NCI-H187 treated with DMSO at 0.1 percent for 48 hours (cell line): ENCODE measurements around the gene MON2.
"Not testable (repeated sequence)": the region's sequence is repeated elsewhere in the genome, so short reads cannot be mapped to it uniquely, and the experiment has no call there.

Experiments used
- DNase-seq: peaks from one replicate; lab custom pipeline; 2025; lab: John Stamatoyannopoulos, UW

Gene MON2

GRCh38 chr12:62481843-62482540 lies 15.4 kb downstream of the MON2 start:
- DNase-seq = no peak

GRCh38 chr12:62482769-62483168 lies 16.1 kb downstream of the MON2 start:
- DNase-seq = no peak

DNA sequence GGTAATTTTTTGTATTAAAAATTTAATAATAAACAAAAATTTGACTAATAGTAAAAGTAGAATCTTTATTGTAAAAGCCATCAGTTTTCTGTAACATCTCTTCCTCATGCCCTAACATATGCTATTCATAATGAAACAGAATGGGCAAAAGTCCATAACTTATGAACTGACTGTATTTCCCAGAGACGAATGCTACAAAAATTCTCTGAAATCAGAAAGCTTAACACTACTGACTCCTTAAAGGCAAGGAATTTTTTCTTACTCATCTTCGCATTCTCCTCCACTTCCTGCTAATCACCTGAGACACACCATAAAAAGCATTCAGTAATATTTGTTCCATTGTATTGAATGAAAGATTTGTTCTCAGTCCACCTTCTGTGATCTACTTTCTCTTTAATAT lies 17.6 kb downstream of the MON2 start:
- no peak for DNase-seq

GRCh38 chr12:62505786-62506185 lies 39.2 kb downstream of the MON2 start:
- no peak for DNase-seq

DNA sequence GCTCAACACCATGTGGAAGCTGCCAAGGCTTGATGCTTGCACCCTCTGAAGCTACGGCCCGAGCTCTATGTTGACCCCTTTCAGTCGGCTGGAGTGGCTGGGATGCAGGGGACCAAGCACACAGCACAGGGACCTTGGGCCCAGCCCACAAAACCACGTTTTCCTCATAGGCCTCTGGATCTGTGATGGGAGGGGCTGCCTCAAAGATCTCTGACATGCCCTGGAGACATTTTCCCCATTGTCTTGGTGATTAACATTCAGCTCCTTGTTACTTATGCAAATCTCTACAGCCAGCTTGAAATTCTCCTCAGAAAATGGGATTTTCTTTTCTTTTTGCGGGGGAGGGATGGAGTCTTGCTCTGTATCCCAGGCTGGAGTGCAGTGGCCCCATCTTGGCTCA lies 46.3 kb downstream of the MON2 start:
- no peak for DNase-seq

DNA sequence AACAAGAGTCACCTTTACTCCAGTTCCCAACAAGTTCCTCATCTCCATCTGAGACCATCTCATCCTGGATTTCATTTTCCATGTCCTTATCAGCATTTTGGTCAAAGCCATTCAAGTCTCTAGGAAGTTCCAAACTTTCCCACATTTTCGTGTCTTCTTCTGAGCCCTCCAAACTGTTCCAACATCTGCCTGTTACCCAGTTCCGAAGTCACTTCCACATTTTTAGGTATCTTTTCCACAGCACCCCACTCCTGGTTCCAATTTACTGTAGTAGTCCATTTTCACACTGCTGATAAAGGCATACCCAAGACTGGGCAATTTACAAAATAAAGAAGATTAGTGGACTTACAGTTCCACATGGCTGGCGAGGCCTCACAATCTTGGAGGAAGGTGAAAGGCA lies 47.5 kb downstream of the MON2 start:
- DNase-seq = not testable (repeated sequence)

GRCh38 chr12:62516927-62517326 lies 50.3 kb downstream of the MON2 start:
- no peak for DNase-seq

GRCh38 chr12:62517887-62518286 lies 51.3 kb downstream of the MON2 start:
- DNase-seq = no peak

DNA sequence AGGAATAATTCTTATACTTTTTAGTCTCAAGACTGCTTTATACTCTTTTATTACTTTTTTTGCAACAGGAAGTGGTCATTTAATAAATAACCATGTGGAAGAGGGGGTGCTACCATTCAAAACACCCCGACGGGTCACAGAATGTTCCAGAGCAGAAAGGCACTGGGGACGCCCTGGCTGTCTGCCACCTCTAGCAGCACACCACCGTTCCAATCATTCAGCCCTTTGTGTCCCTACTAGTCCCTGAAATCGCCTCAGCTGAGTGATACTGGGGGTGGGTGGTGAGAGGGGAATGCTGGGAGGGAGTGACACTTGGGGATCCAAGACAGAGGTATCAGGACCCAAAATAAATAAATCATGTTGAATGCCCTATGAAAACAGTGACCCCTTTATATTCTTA lies 52.4 kb downstream of the MON2 start:
- no peak for DNase-seq

DNA sequence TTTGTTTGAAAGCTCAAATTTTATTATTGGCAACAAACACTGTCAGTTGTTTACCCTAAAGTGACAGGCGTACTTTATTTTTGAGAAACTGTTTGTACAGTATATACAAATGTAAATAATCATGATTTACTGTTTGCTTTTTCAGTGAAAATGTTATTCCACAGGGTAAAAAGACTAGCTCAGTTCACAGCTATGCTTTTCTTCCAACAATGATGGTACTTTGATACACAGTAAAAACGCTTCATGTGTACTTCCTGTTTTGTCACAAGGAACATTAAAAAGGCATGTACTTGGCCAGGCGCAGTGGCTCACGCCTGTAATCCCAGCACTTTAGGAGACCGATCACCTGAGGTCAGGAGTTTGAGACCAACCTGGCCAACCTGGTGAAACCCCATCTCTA lies 53.7 kb downstream of the MON2 start:
- no peak for DNase-seq

DNA sequence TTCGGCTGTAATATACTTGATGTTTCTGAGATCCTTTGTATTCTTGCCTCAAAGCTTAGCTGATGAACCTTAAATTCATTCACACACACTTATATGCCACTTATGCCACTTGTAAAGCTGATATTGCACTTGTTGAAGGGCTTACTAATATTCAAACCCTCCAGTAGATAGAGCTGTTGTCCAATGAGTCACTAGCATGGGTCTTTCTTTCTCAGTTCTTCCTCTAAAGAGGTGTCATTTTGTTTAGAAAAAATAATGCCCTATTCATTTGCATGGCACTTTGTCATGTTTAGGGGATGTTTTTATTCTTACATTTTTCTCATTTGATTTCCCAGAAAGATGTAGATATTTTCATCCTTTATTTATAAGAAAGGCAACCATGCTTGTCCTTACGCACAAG lies 56.4 kb downstream of the MON2 start:
- no peak for DNase-seq

GRCh38 chr12:62523619-62524018 lies 57.0 kb downstream of the MON2 start:
- DNase-seq = no peak

GRCh38 chr12:62525271-62525670 lies 58.6 kb downstream of the MON2 start:
- DNase-seq = no peak

GRCh38 chr12:62530596-62530995 lies 64.0 kb downstream of the MON2 start:
- no peak for DNase-seq

DNA sequence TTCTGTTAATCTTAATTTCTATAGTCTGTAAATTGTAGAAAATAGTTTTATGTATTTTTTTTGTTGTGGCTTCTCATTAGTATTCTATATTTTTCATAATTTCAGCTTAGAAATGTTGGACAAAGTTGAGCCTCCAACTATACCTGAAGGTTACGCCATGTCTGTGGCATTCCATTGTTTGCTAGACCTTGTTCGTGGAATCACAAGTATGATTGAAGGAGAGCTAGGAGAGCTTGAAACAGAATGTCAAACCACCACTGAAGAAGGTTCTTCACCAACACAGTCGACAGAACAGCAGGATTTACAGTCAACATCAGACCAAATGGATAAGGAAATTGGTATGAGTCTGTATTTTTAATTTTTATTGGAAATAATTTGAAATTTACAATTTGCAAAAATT lies 65.7 kb downstream of the MON2 start:
- no peak for DNase-seq

GRCh38 chr12:62533087-62533754 lies 66.6 kb downstream of the MON2 start:
- DNase-seq = no peak

DNA sequence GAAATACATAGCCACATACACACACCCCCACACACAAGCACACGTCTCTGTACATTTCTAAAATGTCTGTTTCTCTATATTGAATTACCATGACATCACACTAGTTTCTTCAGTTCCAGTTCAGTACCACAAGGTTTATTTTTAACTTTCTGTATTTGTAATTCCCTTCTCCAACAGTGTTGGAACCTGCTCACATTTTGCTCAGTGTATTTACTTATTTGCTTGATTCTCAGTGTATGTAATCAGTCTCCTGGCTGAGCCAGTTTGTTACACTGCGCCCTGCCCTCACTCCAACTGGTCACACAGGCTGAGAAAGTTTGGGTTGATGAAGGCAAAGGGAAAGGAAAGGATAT lies 67.1 kb downstream of the MON2 start:
- DNase-seq = no peak

GRCh38 chr12:62536546-62536945 lies 69.9 kb downstream of the MON2 start:
- no peak for DNase-seq

DNA sequence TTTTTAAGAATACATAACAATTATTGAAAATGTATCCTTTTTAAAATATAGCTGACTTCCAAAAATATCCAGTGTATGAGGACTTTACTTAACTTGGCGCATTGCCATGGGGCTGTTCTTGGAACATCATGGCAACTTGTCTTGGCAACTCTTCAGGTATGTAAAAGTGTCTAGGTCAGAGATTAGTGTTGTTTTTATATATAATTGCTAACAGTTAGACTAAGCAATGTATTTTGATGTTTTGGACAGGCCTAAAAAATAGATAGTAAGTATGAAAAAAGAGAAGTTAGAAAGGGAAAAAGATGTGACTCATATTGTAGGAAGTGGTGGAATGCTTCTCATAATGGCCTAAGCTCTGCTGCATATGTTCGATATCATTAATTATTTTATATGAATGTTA lies 70.9 kb downstream of the MON2 start:
- no peak for DNase-seq

- no peak for DNase-seq
Measured at GRCh38 chr12:62540354-62540753, 73.7 kb downstream of the MON2 start.

DNA sequence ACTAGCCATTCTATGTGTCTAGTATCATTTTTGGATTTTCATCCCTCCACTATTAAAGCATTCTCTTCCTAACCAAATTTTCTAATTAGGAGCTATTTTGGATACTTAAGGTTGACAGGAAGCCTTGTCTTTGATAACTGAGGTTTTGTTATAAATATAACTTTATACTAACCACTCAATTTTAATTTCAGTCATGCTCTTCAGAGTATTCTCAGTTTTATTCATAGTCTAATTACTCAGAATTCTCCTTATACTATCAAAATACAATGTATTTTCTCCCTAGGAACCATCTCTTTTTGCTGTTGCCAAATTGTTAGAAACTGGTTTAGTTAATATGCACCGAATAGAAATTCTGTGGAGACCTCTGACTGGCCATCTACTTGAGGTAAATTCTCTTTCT lies 76.2 kb downstream of the MON2 start:
- no peak for DNase-seq

DNA sequence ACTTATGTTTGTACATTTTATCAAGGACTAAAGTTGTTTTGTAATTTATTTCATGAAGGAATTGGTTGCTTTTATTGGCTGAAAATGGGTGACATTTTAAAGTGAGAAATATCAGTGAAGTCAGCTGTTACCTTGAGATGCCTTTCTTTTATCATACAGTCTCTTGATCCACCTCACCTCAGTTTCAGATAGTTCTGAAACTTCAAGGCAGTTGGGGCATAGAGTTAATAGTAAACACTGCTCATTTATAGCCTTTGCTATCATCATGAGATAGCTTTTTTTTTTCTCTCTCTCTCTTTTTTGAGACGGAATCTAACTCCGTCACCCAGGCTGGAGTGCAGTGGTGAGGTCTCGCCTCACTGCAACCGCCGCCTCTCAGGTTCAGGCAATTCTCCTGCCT lies 76.7 kb downstream of the MON2 start:
- DNase-seq = no peak

- DNase-seq = no peak
Measured at GRCh38 chr12:62543741-62544140, 77.1 kb downstream of the MON2 start.

GRCh38 chr12:62552906-62553556 lies 86.4 kb downstream of the MON2 start:
- DNase-seq = no peak
